Psoas muscle (tissue), 8 donors: Measurements from ENCODE around the gene GRIN2A. TPM values are rescaled to one million over a fixed set of nuclear protein-coding genes. Genes with fewer than 3 reads are reported as not detected.

Source experiments
- ATAC-seq, 4 donors: fragments of 200-7000 bp; cut with Tn5 transposase; one replicate each; pipeline ENCODE4 v1.9.1; 2020; ENCODE audit warnings: moderate library complexity in 3 of 4, mild to moderate bottlenecking in 2 of 4
- DNase-seq, 2 donors: peaks; one replicate each; pipeline ENCODE4 v3.0.0-alpha.2; 2020
- H3K27ac ChIP-seq: fragments of 200-600 bp; one replicate; pipeline ENCODE4 v1.8.0; 2022
- H3K27me3 ChIP-seq, 3 donors: fragments of 200-600 bp in 1 of 3; one replicate each; pipeline versions ENCODE4 v1.6.1 to v1.8.0; 2013 to 2022; ENCODE audit warnings: low read length in 2 of 3, mild to moderate bottlenecking in 2 of 3, moderate library complexity in 1 of 3; ENCODE audit not compliant: insufficient read depth in 3 of 3
- H3K36me3 ChIP-seq, 2 donors: fragments of 200-600 bp in 1 of 2; one replicate each; pipeline versions ENCODE4 v1.6.1 to v1.8.0; 2013 to 2022; ENCODE audit warnings: low read depth in 1 of 2, mild to moderate bottlenecking in 1 of 2, moderate library complexity in 1 of 2; ENCODE audit not compliant: insufficient read depth in 1 of 2
- H3K4me1 ChIP-seq: fragments of 200-600 bp; one replicate; pipeline ENCODE4 v1.8.0; 2022
- H3K4me3 ChIP-seq: fragments of 200-600 bp; one replicate; pipeline ENCODE4 v1.8.0; 2022; ENCODE audit warnings: mild to moderate bottlenecking
- H3K9me3 ChIP-seq: fragments of 200-600 bp; one replicate; pipeline ENCODE4 v1.8.0; 2022
- WGBS, 3 donors: extraction: QIAGEN DNeasy Blood & Tissue Kit; methylation state at CpG; one replicate each; pipeline versions ENCODE4 v1.1.6 to v1.1.7; 2013; 5-methylcytosine and 5-hydroxymethylcytosine counted together
- intact Hi-C, 2 donors: fragments of 100-400 bp; cut with DNase I; formaldehyde crosslinking; loops; one replicate each; pipeline versions ENCODE4 v1.11.0 to v1.14.2; 2022
- polyA plus RNA-seq, 3 donors: library from polyadenylated mRNA; stranded (reverse); fragments of 200-250 nt; gene quantifications; one replicate each; pipeline ENCODE4 v1.2.3, GENCODE V29; 2013
- total RNA-seq, 4 donors: library from RNA; stranded (reverse); fragmentation: NEBNext Ultra II Directional in 2 of 4; extraction: Animal tissue kit (Norgen Biotek cat#: 25700) in 2 of 4; gene quantifications; one replicate each; pipeline versions ENCODE4 v1.2.1 to v1.2.4, GENCODE V29; 2021 to 2023
- TF ChIP-seq, protein P1 (sequence below): fragments of 200-600 bp; IDR thresholded peaks from one replicate; pipeline ENCODE4 v1.8.0; 2022; ENCODE audit warnings: antibody characterized with exemption
- donor health status: healthy with polysubstance abuse.
- donor health status: DM: no; HTN: no; CAD: no; lungs with moderate emphysema.
- donor health status: Bipolar disorder and iron deficiency.
- donor health status: healthy.
- donor health status: DM: yes; HTN: yes; CAD: no.
- donor health status: DM: no; HTN: no; CAD: no.
- donor health status: DM: no; HTN: no; CAD: no.
- donor health status: DM: yes; HTN: yes; CAD: no.

Gene GRIN2A
- total and polyA plus RNA-seq, 7 donors = 0.01 to 0.62 (median 0.17) TPM; not detected in 2

DNA sequence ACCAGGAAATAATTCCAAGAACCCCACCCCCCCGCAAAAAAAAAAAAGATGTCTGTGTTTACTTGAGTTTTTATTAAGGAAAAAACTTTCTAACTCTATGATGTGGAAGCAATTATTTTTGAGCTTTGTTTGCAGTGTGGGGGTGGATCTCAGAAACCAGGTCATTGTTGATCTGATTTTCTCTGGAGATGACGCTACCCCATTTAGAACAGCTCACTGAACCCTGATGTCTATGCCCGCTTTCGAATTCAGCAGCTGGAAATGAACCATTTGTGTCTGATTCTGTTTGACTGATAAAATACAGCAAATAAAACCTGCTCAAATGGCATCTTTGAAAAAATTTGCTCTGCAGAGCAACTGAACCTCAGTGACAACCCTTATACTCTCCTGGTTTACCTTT, 368.6 kb downstream of the GRIN2A start:
- H3K27me3 ChIP-seq = peaks cover 0 to 2% (median 0%) of the 10 kb centered on the region in 3 donors
- DNase-seq (no peak), ATAC-seq (no peak)
- WGBS, 3 donors = 74 to 94% (median 88%) methylated on average over 4 of the region's 4 CpGs
- no peak overlapping the region for H3K4me3 ChIP-seq
- TF ChIP-seq, protein P1, sequence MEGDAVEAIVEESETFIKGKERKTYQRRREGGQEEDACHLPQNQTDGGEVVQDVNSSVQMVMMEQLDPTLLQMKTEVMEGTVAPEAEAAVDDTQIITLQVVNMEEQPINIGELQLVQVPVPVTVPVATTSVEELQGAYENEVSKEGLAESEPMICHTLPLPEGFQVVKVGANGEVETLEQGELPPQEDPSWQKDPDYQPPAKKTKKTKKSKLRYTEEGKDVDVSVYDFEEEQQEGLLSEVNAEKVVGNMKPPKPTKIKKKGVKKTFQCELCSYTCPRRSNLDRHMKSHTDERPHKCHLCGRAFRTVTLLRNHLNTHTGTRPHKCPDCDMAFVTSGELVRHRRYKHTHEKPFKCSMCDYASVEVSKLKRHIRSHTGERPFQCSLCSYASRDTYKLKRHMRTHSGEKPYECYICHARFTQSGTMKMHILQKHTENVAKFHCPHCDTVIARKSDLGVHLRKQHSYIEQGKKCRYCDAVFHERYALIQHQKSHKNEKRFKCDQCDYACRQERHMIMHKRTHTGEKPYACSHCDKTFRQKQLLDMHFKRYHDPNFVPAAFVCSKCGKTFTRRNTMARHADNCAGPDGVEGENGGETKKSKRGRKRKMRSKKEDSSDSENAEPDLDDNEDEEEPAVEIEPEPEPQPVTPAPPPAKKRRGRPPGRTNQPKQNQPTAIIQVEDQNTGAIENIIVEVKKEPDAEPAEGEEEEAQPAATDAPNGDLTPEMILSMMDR = no peak
- H3K27ac ChIP-seq = no peak overlapping the region
- H3K9me3 ChIP-seq = no peaks in the 10 kb centered on the region
- no peaks in the 10 kb centered on the region for H3K36me3 ChIP-seq
- intact Hi-C loops = no loop called here
- no peaks in the 10 kb centered on the region for H3K4me1 ChIP-seq

DNA sequence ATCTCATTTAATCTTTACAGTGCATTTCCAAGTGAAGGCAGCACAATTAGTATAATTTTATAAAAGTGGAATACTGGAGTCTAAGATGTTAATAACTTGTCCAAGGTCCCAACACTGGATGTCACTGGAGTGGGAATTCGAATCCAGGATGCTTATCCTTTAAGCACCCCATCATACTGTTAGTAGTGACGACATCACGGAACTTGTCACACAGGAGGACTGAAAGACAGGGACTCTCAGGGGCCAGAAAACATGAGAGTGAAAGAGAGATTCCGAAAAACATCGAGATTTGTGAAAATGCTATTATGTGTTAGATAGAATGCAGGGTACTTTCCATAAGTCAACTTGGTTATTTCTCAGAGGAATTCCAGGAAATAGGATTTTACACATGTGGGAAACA, 374.0 kb downstream of the GRIN2A start:
- TF ChIP-seq, protein P1 = no peak
- ATAC-seq (no peak), DNase-seq (no peak)
- Histone ChIP-seq H3K36me3 (no peaks in the 10 kb centered on the region), H3K9me3 (no peaks in the 10 kb centered on the region), H3K4me3 (no peak overlapping the region), H3K4me1 (no peaks in the 10 kb centered on the region), H3K27me3 (no peaks in the 10 kb centered on the region), H3K27ac (no peak overlapping the region)
- intact Hi-C loops = no loop called here
- WGBS, 3 donors = 80 to 82% (median 80%) methylated on average over 5 of the region's 5 CpGs

GRCh38 chr16:9807302-9807701, 374.9 kb downstream of the GRIN2A start:
- TF ChIP-seq, protein P1 = no peak
- Histone ChIP-seq H3K9me3 (no peaks in the 10 kb centered on the region), H3K4me3 (no peak overlapping the region), H3K27me3 (no peaks in the 10 kb centered on the region), H3K4me1 (no peaks in the 10 kb centered on the region), H3K36me3 (no peaks in the 10 kb centered on the region), H3K27ac (no peak overlapping the region)
- DNase-seq (no peak), ATAC-seq (no peak)
- intact Hi-C loops = no loop called here
- WGBS, 3 donors = 86 to 94% (median 93%) methylated on average over 3 of the region's 3 CpGs

DNA sequence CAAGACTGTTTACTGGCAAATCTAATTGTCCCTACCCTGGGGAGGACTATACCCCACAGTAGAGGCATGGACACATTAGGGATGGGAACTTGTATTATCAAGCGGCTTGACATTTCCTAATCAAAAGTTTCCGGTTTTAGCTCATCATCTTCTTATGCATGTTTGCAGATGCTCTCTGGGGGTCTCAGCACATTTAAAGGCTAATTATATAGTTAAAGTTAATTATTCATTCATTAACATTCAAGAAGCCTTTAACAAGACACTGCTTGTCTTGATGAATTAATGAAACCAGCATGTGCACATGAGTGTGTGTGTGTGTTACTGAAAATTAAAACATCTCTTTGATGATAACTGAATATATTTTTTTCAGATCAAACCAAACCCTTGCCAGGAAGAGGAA, 377.1 kb downstream of the GRIN2A start:
- Histone ChIP-seq H3K27ac (no peak overlapping the region), H3K4me3 (no peak overlapping the region), H3K27me3 (no peaks in the 10 kb centered on the region), H3K9me3 (no peaks in the 10 kb centered on the region), H3K36me3 (no peaks in the 10 kb centered on the region), H3K4me1 (no peaks in the 10 kb centered on the region)
- WGBS, 3 donors = 90 to 97% (median 92%) methylated on average over 2 of the region's 2 CpGs
- ATAC-seq (no peak), DNase-seq (no peak)
- intact Hi-C loops = no loop called here
- TF ChIP-seq, protein P1 = no peak

DNA sequence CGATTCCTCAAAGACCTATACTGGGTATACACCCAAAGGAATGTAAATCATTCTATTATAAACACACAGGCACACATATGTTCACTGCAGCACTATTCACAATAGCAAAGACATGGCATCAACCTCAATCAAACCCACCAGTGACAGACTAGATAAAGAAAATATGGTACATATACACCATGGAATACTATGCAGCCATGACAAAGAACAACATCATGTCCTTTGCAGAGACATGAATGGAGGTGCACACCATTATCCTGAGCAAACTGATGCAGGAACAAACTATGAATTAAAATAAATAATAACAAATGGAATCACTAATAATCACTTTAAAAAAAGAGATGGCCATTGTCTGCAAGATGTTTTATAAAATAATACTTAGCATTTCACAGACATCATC, 380.1 kb downstream of the GRIN2A start:
- Histone ChIP-seq H3K4me3 (no peak overlapping the region), H3K9me3 (no peaks in the 10 kb centered on the region), H3K27me3 (no peaks in the 10 kb centered on the region), H3K36me3 (no peaks in the 10 kb centered on the region), H3K4me1 (no peaks in the 10 kb centered on the region), H3K27ac (no peak overlapping the region)
- no peak for ATAC-seq
- 85 to 92% (median 91%) methylated on average over 1 of the region's 1 CpG for WGBS, 3 donors
- no peak for DNase-seq
- TF ChIP-seq, protein P1 = no peak
- intact Hi-C loops = no loop called here
